Ovary (tissue), 9 donors: ENCODE measurements around the gene SKAP2. TPM values are rescaled to one million over a fixed set of nuclear protein-coding genes. Genes with fewer than 3 reads are reported as not detected.
A peak's percentile ranks its signal among the peaks of the same experiment; 100 is the strongest.

Source experiments
- DNase-seq, 5 donors: peaks; one replicate each; pipeline ENCODE4 v3.0.0-alpha.2; 2019 to 2020
- H3K27ac ChIP-seq, 2 donors: fragments of 200-600 bp; one replicate each; pipeline versions ENCODE4 v1.5.1 to v1.8.0; 2019 to 2022
- H3K27me3 ChIP-seq: fragments of 200-600 bp; one replicate; pipeline ENCODE4 v1.8.0; 2022
- H3K36me3 ChIP-seq: fragments of 200-600 bp; sonication (generic); one replicate; pipeline ENCODE4 v1.5.1; 2019
- H3K4me1 ChIP-seq: one replicate; pipeline ENCODE4 v1.8.1; 2013; ENCODE audit warnings: mild to moderate bottlenecking, moderate library complexity; ENCODE audit not compliant: insufficient read depth
- H3K4me3 ChIP-seq: fragments of 200-600 bp; sonication (generic); one replicate; pipeline ENCODE4 v1.5.1; 2017
- H3K9me3 ChIP-seq, 2 donors: fragments of 200-600 bp in 1 of 2; sonication (generic) in 1 of 2; one replicate each; pipeline versions ENCODE4 v1.5.1 to v1.8.1; 2013 to 2019; ENCODE audit warnings: mild to moderate bottlenecking in 1 of 2, moderate library complexity in 1 of 2
- CTCF ChIP-seq, 3 donors: fragments of 450-650 bp in 2 of 3; fragments of 200-600 bp in 1 of 3; IDR thresholded peaks; one replicate each; pipeline versions ENCODE4 v1.5.1 to v1.8.0; 2016 to 2022; ENCODE audit warnings: antibody characterized with exemption in 3 of 3, mild to moderate bottlenecking in 1 of 3
- EP300 ChIP-seq: sonication (generic); formaldehyde crosslinking; IDR thresholded peaks from one replicate; pipeline ENCODE4 v1.6.1; 2017; ENCODE audit warnings: antibody characterized with exemption
- POLR2A ChIP-seq: fragments of 450-650 bp; IDR thresholded peaks from one replicate; pipeline ENCODE4 v1.6.1; 2017; ENCODE audit warnings: antibody characterized with exemption, mild to moderate bottlenecking, moderate library complexity
- WGBS, 3 donors: extraction: QIAGEN DNeasy Blood & Tissue Kit in 1 of 3; methylation state at CpG; one replicate each; pipeline versions ENCODE4 v1.1.5 to v1.1.7; 2013 to 2017; 5-methylcytosine and 5-hydroxymethylcytosine counted together
- intact Hi-C, 4 donors: fragments of 100-400 bp; cut with DNase I; formaldehyde crosslinking; loops; one replicate each; pipeline versions ENCODE4 v1.11.0 to v1.15.1; 2022 to 2023
- polyA plus RNA-seq, 2 donors: library from polyadenylated mRNA; stranded (reverse); fragments of 200-250 nt in 1 of 2; fragments of 350-450 nt in 1 of 2; fragmentation: Illumina TruSeq in 1 of 2; extraction: RNeasy Lipid Tissue Mini Kit (QIAGEN cat#74804) in 1 of 2; gene quantifications; one replicate each; pipeline ENCODE4 v1.2.3, GENCODE V29; 2013 to 2014
- total RNA-seq, 7 donors: library from RNA; depleted of rRNA in 2 of 7; stranded (reverse); fragments of >200 nt in 2 of 7; fragmentation: NEBNext Ultra II Directional in 3 of 7; extraction: Animal tissue kit (Norgen Biotek cat#: 25700) in 3 of 7; gene quantifications; one replicate each; pipeline versions ENCODE4 v1.1.0 to v1.2.4, GENCODE V29; 2016 to 2023
- donor health status: DM: no; HTN: no; CAD: no; lungs with moderate emphysema.
- donor health status: DM: no; HTN: no; CAD: no.
- donor health status: Bipolar disorder and iron deficiency.
- donor health status: DM: yes; HTN: yes; CAD: no.
- donor health status: DM: no; HTN: no; CAD: no.
- donor health status: DM: yes; HTN: yes; CAD: no.

SKAP2 gene
- total and polyA plus RNA-seq, 9 donors = 8.6 to 40.8 (median 20.0) TPM

- no peaks in the 10 kb centered on the region for H3K27me3 ChIP-seq
- no peak for DNase-seq
- no peaks in the 10 kb centered on the region for H3K9me3 ChIP-seq
- TF ChIP-seq POLR2A = no peak
- H3K27ac ChIP-seq = no peak overlapping the region
- H3K4me1 ChIP-seq = no peaks in the 10 kb centered on the region
- H3K36me3 ChIP-seq = no peaks in the 10 kb centered on the region
- no peak overlapping the region for H3K4me3 ChIP-seq
- intact Hi-C loops = no loop called here
- 13 to 20% (median 15%) methylated on average over 2 of the region's 2 CpGs for WGBS, 3 donors
These were observed 174.1 kb downstream of the SKAP2 start for GRCh38 chr7:26690135-26690805.

- no peaks in the 10 kb centered on the region for H3K4me1 ChIP-seq
- no peak overlapping the region for H3K27ac ChIP-seq
- H3K27me3 ChIP-seq = no peaks in the 10 kb centered on the region
- no peak for DNase-seq
- no peaks in the 10 kb centered on the region for H3K36me3 ChIP-seq
- intact Hi-C loops = no loop called here
- WGBS, 3 donors = 63 to 73% (median 68%) methylated on average over 4 of the region's 4 CpGs
- no peaks in the 10 kb centered on the region for H3K9me3 ChIP-seq
- H3K4me3 ChIP-seq = no peak overlapping the region
- TF ChIP-seq POLR2A (no peak), CTCF (IDR thresholded peaks at IDR 0.05) (no peak), EP300 (no peak)
These were observed 175.4 kb downstream of the SKAP2 start for GRCh38 chr7:26688936-26689506.

GRCh38 chr7:26688388-26688787, 176.0 kb downstream of the SKAP2 start:
- TF ChIP-seq POLR2A = no peak
- no peak for TF ChIP-seq CTCF (IDR thresholded peaks at IDR 0.05)
- TF ChIP-seq EP300 = no peak
- Histone ChIP-seq H3K4me1 (no peaks in the 10 kb centered on the region), H3K9me3 (no peaks in the 10 kb centered on the region), H3K27me3 (no peaks in the 10 kb centered on the region), H3K4me3 (no peak overlapping the region), H3K36me3 (no peaks in the 10 kb centered on the region), H3K27ac (no peak overlapping the region)
- DNase-seq = no peak
- intact Hi-C loops = no loop called here

GRCh38 chr7:26687032-26687431, 177.4 kb downstream of the SKAP2 start:
- DNase-seq = no peak
- no peak overlapping the region for H3K27ac ChIP-seq
- TF ChIP-seq POLR2A (no peak), EP300 (no peak), CTCF (IDR thresholded peaks at IDR 0.05) (no peak)
- H3K36me3 ChIP-seq = no peaks in the 10 kb centered on the region
- H3K4me3 ChIP-seq = no peak overlapping the region
- no peaks in the 10 kb centered on the region for H3K9me3 ChIP-seq
- no peaks in the 10 kb centered on the region for H3K27me3 ChIP-seq
- H3K4me1 ChIP-seq = no peaks in the 10 kb centered on the region
- WGBS, 3 donors = 76 to 80% (median 78%) methylated on average over 4 of the region's 4 CpGs
- intact Hi-C loops = no loop called here

DNA sequence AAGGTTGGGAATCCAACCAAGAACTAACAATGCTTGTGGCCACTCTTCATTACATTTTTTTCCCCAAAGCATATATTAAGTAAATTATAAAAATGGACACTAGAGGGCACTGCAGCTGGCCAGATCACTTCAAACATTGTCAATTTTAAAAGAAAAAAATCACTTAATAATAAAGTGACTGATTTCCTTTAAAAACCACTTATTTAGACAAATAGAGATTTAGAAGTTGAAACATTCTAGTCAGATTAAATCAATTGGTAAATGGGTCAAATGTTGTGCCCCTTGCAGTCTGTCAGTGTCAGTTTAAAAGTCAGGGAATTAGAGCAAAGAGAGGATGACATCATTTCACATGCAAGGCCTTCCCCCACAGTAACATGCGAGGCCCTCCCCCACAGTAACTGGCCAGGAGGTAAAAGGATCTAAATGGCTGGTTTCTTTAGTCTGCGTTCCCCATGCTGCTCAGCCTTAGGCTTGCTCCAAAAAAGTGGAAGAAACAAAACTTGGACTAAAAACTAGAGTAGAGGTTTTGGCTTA, 177.9 kb downstream of the SKAP2 start:
- Histone ChIP-seq H3K4me3 (no peak overlapping the region), H3K27ac (no peak overlapping the region), H3K36me3 (no peaks in the 10 kb centered on the region), H3K9me3 (no peaks in the 10 kb centered on the region), H3K27me3 (no peaks in the 10 kb centered on the region), H3K4me1 (no peaks in the 10 kb centered on the region)
- DNase-seq = peak in 4 of 5 donors; percentile 9 to 41 (median 32)
- TF ChIP-seq CTCF (IDR thresholded peaks at IDR 0.05) (peak; percentile 57 to 72 (median 58)), POLR2A (no peak)
- WGBS, 3 donors = 24 to 35% (median 26%) methylated on average over 2 of the region's 2 CpGs
- intact Hi-C loops = no loop called here
